OCI-LY7 (cell line): ENCODE measurements around the gene PLPP1. TPM values are rescaled to one million over a fixed set of nuclear protein-coding genes. Genes with fewer than 3 reads are reported as not detected.
"Not testable (repeated sequence)": the region's sequence is repeated elsewhere in the genome, so short reads cannot be mapped to it uniquely, and the experiment has no call there.

Experiments
- BruUV-seq: library from RNA; stranded (reverse); fragments of 400-500 nt; replicated peaks from 2 replicates; lab custom pipeline; 2021; lab: Mats Ljungman, UMichigan
- CTCF ChIA-PET: fragments of 300-600 bp; sonication (Branson Sonifier 250); formaldehyde crosslinking; loops from one replicate; lab custom pipeline; 2022; ENCODE audit warnings: antibody characterized with exemption; ENCODE audit not compliant: unreplicated experiment; lab: Charles Lee
- POLR2A ChIA-PET: fragments of 300-600 bp; sonication (Branson Sonifier 250); formaldehyde crosslinking; loops from one replicate; lab custom pipeline; 2022; ENCODE audit warnings: antibody characterized with exemption; lab: Charles Lee
- DNase-seq: peaks from one replicate; pipeline ENCODE4 v3.0.0-alpha.2; 2015; ENCODE audit warnings: low spot score
- H2AFZ ChIP-seq: fragments of 200-600 bp; sonication (generic), shearing (Covaris generic); 2 replicates; pipeline ENCODE4 v1.6.1; 2014; ENCODE audit warnings: mild to moderate bottlenecking, antibody characterized with exemption, low read length, moderate library complexity
- H3K27ac ChIP-seq: fragments of 200-600 bp; sonication (generic); 2 replicates; pipeline ENCODE4 v1.5.1; 2014; ENCODE audit warnings: mixed run types, low read depth, mild to moderate bottlenecking, moderate library complexity, low read length, inconsistent platforms; ENCODE audit not compliant: poor library complexity, severe bottlenecking
- H3K36me3 ChIP-seq: fragments of 200-600 bp; sonication (generic); 2 replicates; pipeline ENCODE4 v1.6.1; 2014; ENCODE audit warnings: mild to moderate bottlenecking, antibody characterized with exemption, low read length, moderate library complexity, mixed read lengths; ENCODE audit not compliant: insufficient read depth
- H3K4me1 ChIP-seq: fragments of 200-600 bp; sonication (generic); 2 replicates; pipeline ENCODE4 v1.5.1; 2014; ENCODE audit warnings: mild to moderate bottlenecking, low read length; ENCODE audit not compliant: insufficient read depth, poor library complexity, severe bottlenecking
- H3K4me2 ChIP-seq: fragments of 200-600 bp; sonication (generic); 2 replicates; pipeline ENCODE4 v1.6.1; 2014; ENCODE audit warnings: mild to moderate bottlenecking, low read length
- H3K4me3 ChIP-seq: fragments of 200-600 bp; sonication (generic); 2 replicates; pipeline ENCODE4 v1.5.1; 2014; ENCODE audit warnings: mild to moderate bottlenecking, low read depth, low read length; ENCODE audit not compliant: poor library complexity, severe bottlenecking
- H3K79me2 ChIP-seq: fragments of 200-600 bp; sonication (generic); 2 replicates; pipeline ENCODE4 v1.6.1; 2016; ENCODE audit warnings: low read depth, mild to moderate bottlenecking, low read length, moderate library complexity, mixed read lengths; ENCODE audit not compliant: insufficient read depth
- H3K9me2 ChIP-seq: fragments of 200-600 bp; sonication (generic); 2 replicates; pipeline ENCODE4 v1.6.1; 2016; ENCODE audit warnings: mild to moderate bottlenecking, low read length, mixed read lengths; ENCODE audit not compliant: insufficient read depth
- H3K9me3 ChIP-seq: fragments of 200-600 bp; sonication (generic); 2 replicates; pipeline ENCODE4 v1.6.1; 2014; ENCODE audit warnings: mild to moderate bottlenecking, mixed run types, low read length, mixed read lengths
- H4K20me1 ChIP-seq: fragments of 200-600 bp; sonication (generic); 2 replicates; pipeline ENCODE4 v1.6.1; 2014; ENCODE audit warnings: mild to moderate bottlenecking, antibody characterized with exemption, low read length, moderate library complexity, mixed read lengths; ENCODE audit not compliant: insufficient read depth
- EZH2phosphoT487 ChIP-seq: fragments of 200-600 bp; sonication (generic); IDR thresholded peaks from 2 replicates; pipeline ENCODE4 v1.6.1; 2018; ENCODE audit warnings: low read depth, borderline replicate concordance, mild to moderate bottlenecking, mixed run types, antibody characterized with exemption, low read length, moderate library complexity, mixed read lengths
- intact Hi-C: fragments of 100-400 bp; cut with micrococcal nuclease; formaldehyde crosslinking; loops from one replicate; pipeline ENCODE4 v1.10.0; 2022; ENCODE audit not compliant: unreplicated experiment
- total RNA-seq, 2 experiments: library from RNA; depleted of rRNA in 1 of 2; stranded (reverse); fragments of >200 nt in 1 of 2; shearing (Covaris generic) in 1 of 2; gene quantifications; 2 replicates each; pipeline ENCODE4 v1.2.3, GENCODE V29; 2014 to 2022
- TF ChIP-seq, protein P1 (sequence below): fragments of 200-600 bp; sonication (generic); conservative IDR thresholded peaks from 2 replicates; pipeline ENCODE4 v1.5.1; 2014; ENCODE audit warnings: mild to moderate bottlenecking, antibody characterized with exemption, low read length, moderate library complexity, mixed read lengths

Gene PLPP1
- total RNA-seq, 2 experiments from 2014 or later: 2.3 to 6.8 TPM

DNA sequence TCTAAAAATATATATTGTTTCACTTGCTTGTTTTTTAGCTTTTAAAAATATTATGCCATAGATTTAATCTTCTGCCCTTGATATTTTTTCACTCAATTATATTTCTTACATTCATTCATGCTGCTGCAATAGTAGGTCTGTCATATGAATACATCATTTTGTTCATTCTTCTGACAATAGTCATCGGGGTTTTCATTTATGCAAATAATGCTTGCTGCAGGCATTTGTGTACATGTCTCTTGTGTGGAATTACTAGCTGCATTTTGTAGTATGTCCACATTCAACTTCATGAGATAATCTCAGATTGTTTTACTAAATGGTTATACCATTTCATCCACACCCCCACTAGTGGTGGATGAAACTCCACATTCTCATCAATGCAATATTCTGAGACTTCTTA, 5.3 kb upstream of the PLPP1 start:
- Histone ChIP-seq H3K4me1 (peaks cover 33% of the 10 kb centered on the region), H4K20me1 (no peaks in the 10 kb centered on the region), H3K9me3 (no peaks in the 10 kb centered on the region), H3K9me2 (no peaks in the 10 kb centered on the region), H3K36me3 (no peaks in the 10 kb centered on the region), H3K4me2 (peak overlapping the region; percentile 44), H3K27ac (no peak overlapping the region), H3K4me3 (no peak overlapping the region), H2AFZ (peak overlapping the region; percentile 28; the same call in 1 of the 2 replicates), H3K79me2 (no peaks in the 10 kb centered on the region)
- TF ChIP-seq, protein P1, sequence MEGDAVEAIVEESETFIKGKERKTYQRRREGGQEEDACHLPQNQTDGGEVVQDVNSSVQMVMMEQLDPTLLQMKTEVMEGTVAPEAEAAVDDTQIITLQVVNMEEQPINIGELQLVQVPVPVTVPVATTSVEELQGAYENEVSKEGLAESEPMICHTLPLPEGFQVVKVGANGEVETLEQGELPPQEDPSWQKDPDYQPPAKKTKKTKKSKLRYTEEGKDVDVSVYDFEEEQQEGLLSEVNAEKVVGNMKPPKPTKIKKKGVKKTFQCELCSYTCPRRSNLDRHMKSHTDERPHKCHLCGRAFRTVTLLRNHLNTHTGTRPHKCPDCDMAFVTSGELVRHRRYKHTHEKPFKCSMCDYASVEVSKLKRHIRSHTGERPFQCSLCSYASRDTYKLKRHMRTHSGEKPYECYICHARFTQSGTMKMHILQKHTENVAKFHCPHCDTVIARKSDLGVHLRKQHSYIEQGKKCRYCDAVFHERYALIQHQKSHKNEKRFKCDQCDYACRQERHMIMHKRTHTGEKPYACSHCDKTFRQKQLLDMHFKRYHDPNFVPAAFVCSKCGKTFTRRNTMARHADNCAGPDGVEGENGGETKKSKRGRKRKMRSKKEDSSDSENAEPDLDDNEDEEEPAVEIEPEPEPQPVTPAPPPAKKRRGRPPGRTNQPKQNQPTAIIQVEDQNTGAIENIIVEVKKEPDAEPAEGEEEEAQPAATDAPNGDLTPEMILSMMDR: no peak
- TF ChIP-seq EZH2phosphoT487: no peak
- no peak for DNase-seq
- CTCF ChIA-PET: no interaction called here
- intact Hi-C loops: no loop called here
- no TSS peak for BruUV-seq
- POLR2A ChIA-PET: interaction anchor here (0.7 kb wide), 1 partner anchor 8 kb away, joined by 3 read pairs; no protein-coding TSS in a partner anchor

DNA sequence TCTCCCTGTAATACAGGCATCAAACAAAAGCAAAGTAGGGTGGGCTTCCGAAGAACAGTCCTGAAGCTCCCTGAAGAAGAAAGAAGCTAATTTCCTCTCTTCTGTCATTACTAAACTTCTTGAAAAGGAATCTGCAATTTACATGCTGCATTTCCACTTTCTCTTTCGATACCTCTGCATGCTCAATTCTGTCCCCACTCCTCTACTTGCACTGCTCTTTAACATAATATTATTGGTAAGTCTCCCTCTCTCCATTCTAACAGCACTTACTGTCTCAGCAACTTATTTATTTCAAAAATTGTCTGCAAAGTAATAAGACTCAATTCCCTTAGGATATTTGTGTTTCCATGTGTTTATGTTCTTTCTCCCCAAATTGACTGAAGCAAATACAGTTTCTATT, 3.9 kb upstream of the PLPP1 start:
- H4K20me1 ChIP-seq: no peaks in the 10 kb centered on the region
- no peaks in the 10 kb centered on the region for H3K9me2 ChIP-seq
- no peaks in the 10 kb centered on the region for H3K9me3 ChIP-seq
- POLR2A ChIA-PET: interaction anchor here (0.8 kb wide), 1 partner anchor 9 kb away, joined by 3 read pairs; no protein-coding TSS in a partner anchor
- TF ChIP-seq, protein P1: no peak
- TF ChIP-seq EZH2phosphoT487: no peak
- H2AFZ ChIP-seq: no peak overlapping the region
- no peak overlapping the region for H3K4me3 ChIP-seq
- H3K4me2 ChIP-seq: peak overlapping the region; percentile 7; the same call in 1 of the 2 replicates
- H3K36me3 ChIP-seq: no peaks in the 10 kb centered on the region
- peak; percentile 22 for DNase-seq
- no TSS peak for BruUV-seq
- H3K27ac ChIP-seq: no peak overlapping the region
- H3K79me2 ChIP-seq: no peaks in the 10 kb centered on the region
- CTCF ChIA-PET: no interaction called here
- intact Hi-C loops: loop anchor here (5.0 to 10.0 kb wide), 4 partner anchors 129 to 364 kb away; partner anchors contain the start of gene CDC20B
- H3K4me1 ChIP-seq: peaks cover 40% of the 10 kb centered on the region

DNA sequence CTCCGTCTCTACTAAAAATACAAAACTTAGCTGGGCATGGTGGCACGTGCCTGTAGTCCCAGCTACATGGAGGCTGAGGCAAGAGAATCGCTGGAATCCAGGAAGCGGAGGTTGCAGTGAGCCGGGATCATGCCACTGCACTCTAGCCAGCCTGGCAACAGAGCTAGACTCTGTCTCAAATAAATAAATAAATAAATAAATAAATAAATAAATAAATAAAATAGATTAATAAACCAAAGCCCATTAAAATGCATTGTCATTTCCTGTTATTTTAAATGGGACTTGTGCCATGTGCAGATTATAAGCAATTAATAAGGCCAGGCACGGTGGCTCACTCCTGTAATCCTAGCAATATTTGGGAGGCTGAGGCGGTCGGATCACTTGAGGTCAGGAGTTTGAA, 2.6 kb upstream of the PLPP1 start:
- CTCF ChIA-PET, H3K9me2 ChIP-seq, H3K9me3 ChIP-seq, H3K4me3 ChIP-seq, DNase-seq, H3K79me2 ChIP-seq, H3K27ac ChIP-seq, H2AFZ ChIP-seq, H3K4me2 ChIP-seq, BruUV-seq, H3K36me3 ChIP-seq, H4K20me1 ChIP-seq: not testable (repeated sequence)
- POLR2A ChIA-PET: interaction anchor here (1.6 kb wide), 1 partner anchor 21 kb away, joined by 3 read pairs; no protein-coding TSS in a partner anchor
- intact Hi-C loops: loop anchor here (5.0 to 10.0 kb wide), 4 partner anchors 130 to 363 kb away; partner anchors contain the start of gene CDC20B
- H3K4me1 ChIP-seq: peaks cover 43% of the 10 kb centered on the region
